ENCODE measurements around the gene STN1. TPM values are rescaled to one million over a fixed set of nuclear protein-coding genes. Genes with fewer than 3 reads are reported as not detected.

The STN1 gene
- total RNA-seq, 1 experiment from 2014 or later = 16.1 TPM

- Histone ChIP-seq H3K36me3 (ENCODE audit: control insufficient read depth, insufficient read depth, low read length) (peaks cover 2% of the 10 kb centered on the region; the same call in 1 of the 2 replicates), H3K27me3 (replicated peaks; ENCODE audit: control insufficient read depth, insufficient read depth, low read length) (no peaks in the 10 kb centered on the region), H3K9me3 (no peaks in the 10 kb centered on the region), H3K4me3 (ENCODE audit: low read depth, low read length) (peak overlapping the region; percentile 51), H3K4me1 (peaks cover 11% of the 10 kb centered on the region)
- no peak for TF ChIP-seq CTCF (IDR thresholded peaks at IDR 0.05; ENCODE audit: insufficient read depth in 1 of 2, low read depth in 1 of 2, low read length in 1 of 2, severe bottlenecking in 1 of 2, unreplicated experiment in 1 of 2)
- Mint-ChIP-seq H3K9me3 (ENCODE audit: unreplicated experiment) (no peaks in the 10 kb centered on the region), H3K4me1 (ENCODE audit: low read depth, unreplicated experiment) (peaks cover 10% of the 10 kb centered on the region), H3K4me3 (ENCODE audit: unreplicated experiment) (peak overlapping the region; percentile 77), H3K36me3 (ENCODE audit: insufficient read depth, unreplicated experiment) (no peaks in the 10 kb centered on the region), H3K27ac (ENCODE audit: unreplicated experiment) (no peak overlapping the region), H3K27me3 (ENCODE audit: insufficient read depth, unreplicated experiment) (no peaks in the 10 kb centered on the region)
- BruUV-seq (replicated peaks) = no TSS peak
- intact Hi-C loops (cut with micrococcal nuclease; ENCODE audit: unreplicated experiment) = loop anchor here (2.0 to 10.0 kb wide), 4 partner anchors 19 to 261 kb away; no protein-coding TSS in a partner anchor
- CTCF ChIA-PET = interaction anchor here (0.5 to 2.5 kb wide), 4 partner anchors 42 to 144 kb away, joined by 3 to 13 read pairs (median 4); no protein-coding TSS in a partner anchor
- POLR2A ChIA-PET = no interaction called here
- DNase-seq = no peak
Measured at GRCh38 chr10:103855852-103856796, 61.9 kb downstream of the STN1 start.

- peak within 1 kb of the TSS; percentile 77 for H3K4me3 Mint-ChIP-seq (ENCODE audit: unreplicated experiment)
- DNase-seq = peak in 1 of 2 experiments; percentile 67
- Histone ChIP-seq H3K9me3 (no peaks in the 10 kb centered on the region), H3K27me3 (replicated peaks; ENCODE audit: control insufficient read depth, insufficient read depth, low read length) (no peaks in the 10 kb centered on the region), H3K4me1 (peaks cover 11% of the 10 kb centered on the region), H3K36me3 (ENCODE audit: control insufficient read depth, insufficient read depth, low read length) (peaks cover 2% of the 10 kb centered on the region; the same call in 1 of the 2 replicates), H3K4me3 (ENCODE audit: low read depth, low read length) (peak within 1 kb of the TSS; percentile 51)
- intact Hi-C loops (cut with micrococcal nuclease; ENCODE audit: unreplicated experiment) = loop anchor here (2.0 to 10.0 kb wide), 4 partner anchors 19 to 261 kb away; no protein-coding TSS in a partner anchor
- H3K27ac Mint-ChIP-seq (ENCODE audit: unreplicated experiment) = peak within 1 kb of the TSS; percentile 34
- no peaks in the 10 kb centered on the region for H3K9me3 Mint-ChIP-seq (ENCODE audit: unreplicated experiment)
- TF ChIP-seq CTCF (IDR thresholded peaks at IDR 0.05; ENCODE audit: insufficient read depth in 1 of 2, low read depth in 1 of 2, low read length in 1 of 2, severe bottlenecking in 1 of 2, unreplicated experiment in 1 of 2) = no peak
- no peaks in the 10 kb centered on the region for H3K36me3 Mint-ChIP-seq (ENCODE audit: insufficient read depth, unreplicated experiment)
- BruUV-seq (replicated peaks) = no TSS peak
- H3K27me3 Mint-ChIP-seq (ENCODE audit: insufficient read depth, unreplicated experiment) = no peaks in the 10 kb centered on the region
- POLR2A ChIA-PET = no interaction called here
- CTCF ChIA-PET = interaction anchor here (0.7 to 2.5 kb wide), 5 partner anchors 19 to 143 kb away, joined by 3 to 8 read pairs (median 6); no protein-coding TSS in a partner anchor
- peaks cover 10% of the 10 kb centered on the region for H3K4me1 Mint-ChIP-seq (ENCODE audit: low read depth, unreplicated experiment)
Measured at GRCh38 chr10:103855424-103855823, 62.6 kb downstream of the STN1 start, which contains the start of gene SH3PXD2A. SH3PXD2A (minus strand) TSS chr10:103855576; CDS start chr10:103855266, 310 bp downstream.

DNA sequence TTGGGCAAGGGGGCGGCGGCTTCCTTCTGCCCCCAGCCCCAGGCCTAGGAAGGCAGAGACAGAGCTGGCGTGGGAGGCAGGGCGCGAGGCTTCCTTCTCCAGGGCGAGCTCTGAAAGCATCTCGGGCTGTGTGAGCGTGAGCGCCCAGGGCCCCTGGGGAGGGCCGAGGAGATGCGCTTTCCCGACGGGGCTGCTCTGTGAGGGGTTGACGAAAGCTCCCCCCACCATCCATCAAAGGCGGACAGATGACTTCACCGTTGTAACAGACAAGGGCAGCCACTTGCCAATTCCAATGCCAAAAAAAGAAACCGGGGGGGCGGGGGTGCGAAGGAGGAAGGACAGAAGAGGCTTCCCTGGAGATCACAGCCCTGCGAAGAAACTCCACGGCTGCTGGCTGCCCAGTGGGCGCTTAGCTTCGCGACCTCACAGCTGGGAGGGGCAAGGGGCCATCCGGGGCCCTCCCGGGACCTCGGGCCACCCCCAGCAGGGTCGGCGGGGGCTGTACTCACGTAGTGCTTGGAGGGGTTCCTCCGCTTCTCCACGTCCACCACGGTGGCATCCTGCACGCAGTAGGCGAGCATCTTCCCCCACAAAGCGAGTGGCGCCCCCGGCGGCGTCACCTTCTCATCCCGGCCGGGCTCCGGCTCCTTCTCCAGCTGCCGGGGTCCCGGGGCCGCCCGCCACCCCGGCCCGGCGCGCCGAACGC lies 63.1 kb downstream of the STN1 start:
- peak in 1 of 2 experiments; percentile 39 for TF ChIP-seq CTCF (IDR thresholded peaks at IDR 0.05; ENCODE audit: insufficient read depth in 1 of 2, low read depth in 1 of 2, low read length in 1 of 2, severe bottlenecking in 1 of 2, unreplicated experiment in 1 of 2)
- peaks cover 11% of the 10 kb centered on the region for H3K4me1 ChIP-seq
- ChIA-PET POLR2A (no interaction called here), CTCF (interaction anchor here (0.7 to 2.5 kb wide), 9 partner anchors 18 to 147 kb away, joined by 3 to 8 read pairs (median 5); no protein-coding TSS in a partner anchor)
- H3K9me3 Mint-ChIP-seq (ENCODE audit: unreplicated experiment) = no peaks in the 10 kb centered on the region
- H3K27ac Mint-ChIP-seq (ENCODE audit: unreplicated experiment) = peak overlapping the region; percentile 34
- H3K4me3 ChIP-seq (ENCODE audit: low read depth, low read length) = peak overlapping the region; percentile 51
- no TSS peak for BruUV-seq (replicated peaks)
- peaks cover 2% of the 10 kb centered on the region; the same call in 1 of the 2 replicates for H3K36me3 ChIP-seq (ENCODE audit: control insufficient read depth, insufficient read depth, low read length)
- intact Hi-C loops (cut with micrococcal nuclease; ENCODE audit: unreplicated experiment) = loop anchor here (2.0 to 10.0 kb wide), 4 partner anchors 18 to 260 kb away; no protein-coding TSS in a partner anchor
- H3K4me3 Mint-ChIP-seq (ENCODE audit: unreplicated experiment) = peak overlapping the region; percentile 77
- no peaks in the 10 kb centered on the region for H3K27me3 ChIP-seq (replicated peaks; ENCODE audit: control insufficient read depth, insufficient read depth, low read length)
- no peaks in the 10 kb centered on the region for H3K9me3 ChIP-seq
- peak in 1 of 2 experiments; percentile 46 for DNase-seq
- no peaks in the 10 kb centered on the region for H3K36me3 Mint-ChIP-seq (ENCODE audit: insufficient read depth, unreplicated experiment)
- H3K27me3 Mint-ChIP-seq (ENCODE audit: insufficient read depth, unreplicated experiment) = no peaks in the 10 kb centered on the region
- H3K4me1 Mint-ChIP-seq (ENCODE audit: low read depth, unreplicated experiment) = peaks cover 10% of the 10 kb centered on the region
